Peyer's patch (tissue), 4 donors: ENCODE data around the gene TMEM132D.

ENCODE experiments used
- CTCF ChIP-seq, 6 experiments: fragments of 450-650 bp in 4 of 6; fragments of 200-600 bp in 2 of 6; sonication (generic) in 1 of 6; IDR thresholded peaks; one replicate each; pipeline ENCODE4 v1.5.1; 2017 to 2019; ENCODE audit warnings: antibody characterized with exemption in 6 of 6, mild to moderate bottlenecking in 3 of 6, moderate library complexity in 1 of 6
- POLR2A ChIP-seq, 2 donors: fragments of 450-650 bp; IDR thresholded peaks; one replicate each; pipeline ENCODE4 v1.5.1; 2017; ENCODE audit warnings: antibody characterized with exemption in 2 of 2, mild to moderate bottlenecking in 2 of 2, moderate library complexity in 2 of 2

- TF ChIP-seq POLR2A (IDR thresholded peaks at IDR 0.05) (no peak), CTCF (IDR thresholded peaks at IDR 0.05) (no peak)
Observed at GRCh38 chr12:129312048-129312447, 591.8 kb downstream of the TMEM132D start.
